ENCODE results near the gene EPHA6. TPM values are rescaled to one million over a fixed set of nuclear protein-coding genes. Genes with fewer than 3 reads are reported as not detected.

The EPHA6 gene
- total RNA-seq, 1 experiment from 2014 or later, result 3.6 TPM

GRCh38 chr3:97485206-97485605, 670.8 kb downstream of the EPHA6 start:
- intact Hi-C loops (cut with micrococcal nuclease), result no loop called here
- ATAC-seq, result no peak
- Histone ChIP-seq H3K9me2 (replicated peaks; ENCODE audit: low read length) (no peaks in the 10 kb centered on the region), H4K20me1 (ENCODE audit: low read length) (no peaks in the 10 kb centered on the region), H3K27ac (ENCODE audit: low read length) (no peak overlapping the region), H3K9me3 (ENCODE audit: low read length) (no peaks in the 10 kb centered on the region), H3K4me3 (ENCODE audit: low read length) (no peak overlapping the region), H3K79me2 (ENCODE audit: low read length) (no peaks in the 10 kb centered on the region), H3K9ac (ENCODE audit: low read length) (no peak overlapping the region), H2AFZ (ENCODE audit: low read length) (no peak overlapping the region), H3F3A (ENCODE audit: low read length, unreplicated experiment) (no peaks in the 10 kb centered on the region), H3K4me2 (ENCODE audit: low read length) (no peak overlapping the region), H3K36me3 (ENCODE audit: low read depth, low read length) (no peaks in the 10 kb centered on the region), H3K4me1 (ENCODE audit: insufficient read depth, low read length) (no peaks in the 10 kb centered on the region), H3K27me3 (ENCODE audit: low read length) (no peaks in the 10 kb centered on the region)
- no peak for TF ChIP-seq EZH2 (IDR thresholded peaks at IDR 0.05; ENCODE audit: low read length, unreplicated experiment)
- TF ChIP-seq CTCF (conservative IDR thresholded peaks at IDR 0.05; ENCODE audit: low read depth, low read length), result no peak
- no peak for TF ChIP-seq EZH2phosphoT487 (IDR thresholded peaks at IDR 0.05; ENCODE audit: borderline replicate concordance, low read length)
- no TSS peak for BruUV-seq (replicated peaks)
- ChIA-PET POLR2A (ENCODE audit: unreplicated experiment) (no interaction called here), CTCF (no interaction called here)
- no peak for DNase-seq

- H3K4me2 ChIP-seq (ENCODE audit: low read length), result no peak overlapping the region
- H3K27ac ChIP-seq (ENCODE audit: low read length), result no peak overlapping the region
- H3K79me2 ChIP-seq (ENCODE audit: low read length), result no peaks in the 10 kb centered on the region
- H3K4me1 ChIP-seq (ENCODE audit: insufficient read depth, low read length), result no peaks in the 10 kb centered on the region
- ChIA-PET POLR2A (ENCODE audit: unreplicated experiment) (no interaction called here), CTCF (no interaction called here)
- ATAC-seq (no peak), DNase-seq (no peak)
- no peak overlapping the region for H3K4me3 ChIP-seq (ENCODE audit: low read length)
- H3K9me2 ChIP-seq (replicated peaks; ENCODE audit: low read length), result no peaks in the 10 kb centered on the region
- H3K36me3 ChIP-seq (ENCODE audit: low read depth, low read length), result no peaks in the 10 kb centered on the region
- no peaks in the 10 kb centered on the region for H3K9me3 ChIP-seq (ENCODE audit: low read length)
- no peak overlapping the region for H2AFZ ChIP-seq (ENCODE audit: low read length)
- H3K9ac ChIP-seq (ENCODE audit: low read length), result no peak overlapping the region
- H3F3A ChIP-seq (ENCODE audit: low read length, unreplicated experiment), result no peaks in the 10 kb centered on the region
- no TSS peak for BruUV-seq (replicated peaks)
- no peaks in the 10 kb centered on the region for H4K20me1 ChIP-seq (ENCODE audit: low read length)
- no peak for TF ChIP-seq EZH2 (IDR thresholded peaks at IDR 0.05; ENCODE audit: low read length, unreplicated experiment)
- no peak for TF ChIP-seq EZH2phosphoT487 (IDR thresholded peaks at IDR 0.05; ENCODE audit: borderline replicate concordance, low read length)
- no peak for TF ChIP-seq CTCF (conservative IDR thresholded peaks at IDR 0.05; ENCODE audit: low read depth, low read length)
- no peaks in the 10 kb centered on the region for H3K27me3 ChIP-seq (ENCODE audit: low read length)
- intact Hi-C loops (cut with micrococcal nuclease), result no loop called here
Observed at GRCh38 chr3:97487587-97487986, 673.2 kb downstream of the EPHA6 start.

GRCh38 chr3:97488741-97489140, 674.3 kb downstream of the EPHA6 start:
- Histone ChIP-seq H3K79me2 (ENCODE audit: low read length) (no peaks in the 10 kb centered on the region), H2AFZ (ENCODE audit: low read length) (no peak overlapping the region), H3K27ac (ENCODE audit: low read length) (no peak overlapping the region), H3K4me2 (ENCODE audit: low read length) (no peak overlapping the region), H3K9me3 (ENCODE audit: low read length) (no peaks in the 10 kb centered on the region), H3K4me3 (ENCODE audit: low read length) (no peak overlapping the region), H3K4me1 (ENCODE audit: insufficient read depth, low read length) (no peaks in the 10 kb centered on the region), H3K9me2 (replicated peaks; ENCODE audit: low read length) (no peaks in the 10 kb centered on the region), H4K20me1 (ENCODE audit: low read length) (no peaks in the 10 kb centered on the region), H3K36me3 (ENCODE audit: low read depth, low read length) (no peaks in the 10 kb centered on the region), H3K9ac (ENCODE audit: low read length) (no peak overlapping the region), H3F3A (ENCODE audit: low read length, unreplicated experiment) (no peaks in the 10 kb centered on the region), H3K27me3 (ENCODE audit: low read length) (no peaks in the 10 kb centered on the region)
- intact Hi-C loops (cut with micrococcal nuclease), result no loop called here
- ATAC-seq, result no peak
- POLR2A ChIA-PET (ENCODE audit: unreplicated experiment), result no interaction called here
- no peak for DNase-seq
- no peak for TF ChIP-seq EZH2 (IDR thresholded peaks at IDR 0.05; ENCODE audit: low read length, unreplicated experiment)
- no peak for TF ChIP-seq CTCF (conservative IDR thresholded peaks at IDR 0.05; ENCODE audit: low read depth, low read length)
- TF ChIP-seq EZH2phosphoT487 (IDR thresholded peaks at IDR 0.05; ENCODE audit: borderline replicate concordance, low read length), result no peak
- CTCF ChIA-PET, result no interaction called here
- no TSS peak for BruUV-seq (replicated peaks)
